GM12873 (cell line): ENCODE measurements around the gene TERT.

Experiments
- CTCF ChIP-seq: IDR thresholded peaks from 2 replicates; pipeline ENCODE4 v1.5.1; 2012; ENCODE audit warnings: low read depth, mild to moderate bottlenecking, moderate library complexity, low read length, control low read depth; ENCODE audit not compliant: insufficient read depth; ENCODE audit errors: missing control alignments

The TERT gene

GRCh38 chr5:1288439-1289335, 6.2 kb downstream of the TERT start:
- TF ChIP-seq CTCF, result no peak

GRCh38 chr5:1285883-1286291, 9.0 kb downstream of the TERT start:
- TF ChIP-seq CTCF, result no peak

- no peak for TF ChIP-seq CTCF
Measured at GRCh38 chr5:1285141-1285540, 9.7 kb downstream of the TERT start.

GRCh38 chr5:1282131-1282992, 12.5 kb downstream of the TERT start:
- TF ChIP-seq CTCF, result no peak

- no peak for TF ChIP-seq CTCF
Measured at GRCh38 chr5:1281038-1281882, 13.6 kb downstream of the TERT start.

GRCh38 chr5:1280177-1281037, 14.5 kb downstream of the TERT start:
- TF ChIP-seq CTCF, result no peak
